Tibial artery (tissue), 4 donors: ENCODE measurements around the gene ATP13A3.
A peak's percentile ranks its signal among the peaks of the same experiment; 100 is the strongest.

ENCODE experiments used
- DNase-seq, 2 donors: peaks; one replicate each; pipeline ENCODE4 v3.0.0-alpha.2; 2019
- H3K27ac ChIP-seq, 2 donors: fragments of 200-600 bp; sonication (generic) in 1 of 2; 1 replicate in 1 of 2; 2 replicates in 1 of 2; pipeline ENCODE4 v1.5.1; 2018 to 2019; ENCODE audit warnings: mild to moderate bottlenecking in 1 of 2
- H3K27me3 ChIP-seq, 2 donors: fragments of 200-600 bp; sonication (generic) in 1 of 2; one replicate each; pipeline versions ENCODE4 v1.5.1 to v1.6.0; 2016 to 2019
- H3K36me3 ChIP-seq, 3 donors: fragments of 200-600 bp; sonication (generic) in 2 of 3; one replicate each; pipeline ENCODE4 v1.5.1; 2016 to 2019; ENCODE audit warnings: mild to moderate bottlenecking in 2 of 3
- H3K4me1 ChIP-seq, 4 donors: fragments of 200-600 bp; sonication (generic) in 2 of 4; 1 replicate in 3 of 4; 2 replicates in 1 of 4; pipeline ENCODE4 v1.5.1; 2016 to 2019
- H3K4me3 ChIP-seq, 2 donors: fragments of 200-600 bp; sonication (generic) in 1 of 2; 1 replicate in 1 of 2; 2 replicates in 1 of 2; pipeline ENCODE4 v1.5.1; 2018 to 2019; ENCODE audit warnings: mild to moderate bottlenecking in 2 of 2
- H3K9me3 ChIP-seq, 3 donors: fragments of 200-600 bp; sonication (generic) in 1 of 3; one replicate each; pipeline ENCODE4 v1.5.1; 2016 to 2019
- CTCF ChIP-seq, 2 experiments: fragments of 200-600 bp in 1 of 2; fragments of 450-650 bp in 1 of 2; IDR thresholded peaks; one replicate each; pipeline ENCODE4 v1.5.1; 2017 to 2019; ENCODE audit warnings: antibody characterized with exemption in 2 of 2, mild to moderate bottlenecking in 1 of 2, moderate library complexity in 1 of 2
- intact Hi-C: fragments of 100-400 bp; cut with DNase I; formaldehyde crosslinking; loops from one replicate; pipeline ENCODE4 v1.15.0; 2023; ENCODE audit warnings: low total_unique reads

Gene ATP13A3

GRCh38 chr3:194470615-194471014 is 16.2 kb downstream of the ATP13A3 start:
- H3K36me3 ChIP-seq, result no peaks in the 10 kb centered on the region
- H3K4me1 ChIP-seq, result peaks cover 0 to 85% (median 13%) of the 10 kb centered on the region in 4 donors
- peak overlapping the region; percentile 29 to 43 for H3K27ac ChIP-seq
- H3K4me3 ChIP-seq, result no peak overlapping the region
- H3K27me3 ChIP-seq, result no peaks in the 10 kb centered on the region
- no peaks in the 10 kb centered on the region for H3K9me3 ChIP-seq
- intact Hi-C loops, result loop anchor here (5.0 kb wide), 2 partner anchors 107 to 122 kb away; no protein-coding TSS in a partner anchor
- TF ChIP-seq CTCF (IDR thresholded peaks at IDR 0.05), result no peak
- no peak for DNase-seq

GRCh38 chr3:194469977-194470376 is 16.8 kb downstream of the ATP13A3 start:
- Histone ChIP-seq H3K36me3 (no peaks in the 10 kb centered on the region), H3K4me1 (peaks cover 0 to 79% (median 13%) of the 10 kb centered on the region in 4 donors), H3K4me3 (no peak overlapping the region), H3K27me3 (no peaks in the 10 kb centered on the region), H3K27ac (no peak overlapping the region), H3K9me3 (no peaks in the 10 kb centered on the region)
- TF ChIP-seq CTCF (IDR thresholded peaks at IDR 0.05), result no peak
- no peak for DNase-seq
- intact Hi-C loops, result loop anchor here (5.0 kb wide), 2 partner anchors 107 to 122 kb away; no protein-coding TSS in a partner anchor

DNA sequence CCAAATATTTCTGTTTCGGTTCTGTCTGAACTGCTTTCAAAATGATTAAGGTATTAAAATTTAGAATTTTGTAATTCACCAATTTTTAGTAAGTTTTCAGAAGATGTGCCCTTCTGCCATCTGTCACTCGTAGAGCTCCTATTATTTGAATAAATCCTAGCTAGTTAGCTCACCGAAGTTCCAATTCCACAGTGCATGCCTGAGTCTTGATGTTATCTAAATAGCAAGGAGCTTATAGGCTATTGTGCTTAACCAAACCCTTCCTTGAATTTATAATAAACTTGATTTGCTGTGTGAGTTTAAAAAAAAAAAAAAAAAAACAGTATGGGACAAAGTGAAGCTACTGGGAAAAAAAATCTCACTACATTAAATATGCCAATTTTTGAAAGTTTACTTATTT is 18.7 kb downstream of the ATP13A3 start:
- Histone ChIP-seq H3K4me1 (peaks cover 0 to 67% (median 14%) of the 10 kb centered on the region in 4 donors), H3K36me3 (no peaks in the 10 kb centered on the region), H3K4me3 (no peak overlapping the region), H3K27me3 (no peaks in the 10 kb centered on the region), H3K27ac (peak overlapping the region in 1 of 2 donors; percentile 25), H3K9me3 (no peaks in the 10 kb centered on the region)
- no peak for DNase-seq
- intact Hi-C loops, result no loop called here
- TF ChIP-seq CTCF (IDR thresholded peaks at IDR 0.05), result no peak

DNA sequence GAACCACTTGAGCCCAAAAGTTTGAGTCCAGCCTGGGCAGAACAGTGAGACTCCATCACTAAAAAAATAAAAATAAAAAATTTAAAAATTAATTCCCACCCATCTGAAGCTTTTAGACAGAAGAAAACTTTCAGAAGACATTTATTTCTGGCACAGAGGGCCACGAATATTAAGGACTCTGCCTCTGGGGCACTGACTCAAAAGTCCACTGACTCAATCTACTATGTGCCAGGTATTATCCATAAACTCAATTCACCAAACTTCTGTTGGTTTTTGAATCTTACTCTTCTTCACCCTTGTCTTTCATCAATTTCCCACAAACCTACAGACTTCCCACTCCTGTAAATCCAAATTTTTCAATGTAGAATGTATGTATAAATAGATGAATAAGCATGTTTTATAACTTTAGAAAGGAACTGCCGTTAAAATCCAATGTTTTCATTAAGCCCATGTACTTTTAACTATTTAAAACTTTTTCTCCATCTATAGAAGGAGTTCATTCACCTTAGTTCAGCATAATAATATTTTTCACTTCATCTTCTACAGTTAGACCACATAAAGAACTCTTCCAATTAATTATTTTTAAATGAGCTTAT is 19.9 kb downstream of the ATP13A3 start:
- Histone ChIP-seq H3K4me3 (no peak overlapping the region), H3K27me3 (no peaks in the 10 kb centered on the region), H3K9me3 (no peaks in the 10 kb centered on the region), H3K36me3 (no peaks in the 10 kb centered on the region), H3K4me1 (peaks cover 0 to 73% (median 13%) of the 10 kb centered on the region in 4 donors), H3K27ac (no peak overlapping the region)
- TF ChIP-seq CTCF (IDR thresholded peaks at IDR 0.05), result no peak
- intact Hi-C loops, result no loop called here
- no peak for DNase-seq

DNA sequence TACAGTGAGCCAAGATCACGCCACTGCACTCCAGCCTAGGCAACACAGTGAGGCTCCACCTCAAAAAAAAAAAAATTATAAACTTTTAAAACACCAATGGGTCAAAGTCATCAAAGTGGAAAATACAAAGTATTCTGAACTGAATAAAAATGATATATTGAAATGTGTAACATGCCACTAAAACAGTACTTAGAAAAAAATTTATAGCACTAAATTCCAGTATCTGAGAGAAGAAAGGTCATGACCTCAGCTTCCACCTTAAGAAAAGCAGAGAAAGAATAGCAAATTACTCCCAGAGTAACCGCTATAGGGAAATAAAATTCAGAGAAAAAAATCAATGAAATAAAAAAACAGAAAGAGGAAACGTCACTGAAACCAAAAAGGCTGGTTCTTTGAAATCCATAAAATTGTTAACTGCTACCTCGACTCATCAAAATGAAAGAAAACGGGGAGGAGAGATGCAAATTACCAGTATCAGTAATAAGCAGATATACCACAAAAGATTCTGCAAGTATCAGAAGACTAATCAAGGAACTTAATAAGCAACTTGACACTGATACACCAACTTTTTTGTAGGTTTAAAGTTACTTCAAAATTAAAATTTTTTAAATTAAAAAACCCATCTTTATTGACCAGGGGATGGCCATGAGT is 20.8 kb downstream of the ATP13A3 start:
- Histone ChIP-seq H3K36me3 (no peaks in the 10 kb centered on the region), H3K27me3 (no peaks in the 10 kb centered on the region), H3K4me1 (peaks cover 0 to 65% (median 11%) of the 10 kb centered on the region in 4 donors), H3K9me3 (no peaks in the 10 kb centered on the region), H3K4me3 (no peak overlapping the region), H3K27ac (no peak overlapping the region)
- intact Hi-C loops, result no loop called here
- DNase-seq, result no peak
- TF ChIP-seq CTCF (IDR thresholded peaks at IDR 0.05), result no peak
